Suprapubic skin (tissue), 4 donors: Measurements from ENCODE around the gene NBPF4. TPM values are rescaled to one million over a fixed set of nuclear protein-coding genes. Genes with fewer than 3 reads are reported as not detected.
"Not testable (repeated sequence)": the region's sequence is repeated elsewhere in the genome, so short reads cannot be mapped to it uniquely, and the experiment has no call there.

Experiments used
- DNase-seq, 2 donors: peaks; one replicate each; pipeline ENCODE4 v3.0.0-alpha.2; 2019; ENCODE audit warnings: low spot score in 2 of 2
- H3K27ac ChIP-seq: fragments of 200-600 bp; sonication (generic); one replicate; pipeline ENCODE4 v1.5.1; 2019
- H3K27me3 ChIP-seq: fragments of 200-600 bp; sonication (generic); one replicate; pipeline ENCODE4 v1.5.1; 2019
- H3K36me3 ChIP-seq: fragments of 200-600 bp; sonication (generic); one replicate; pipeline ENCODE4 v1.5.1; 2019
- H3K4me1 ChIP-seq: fragments of 200-600 bp; sonication (generic); one replicate; pipeline ENCODE4 v1.5.1; 2019
- H3K4me3 ChIP-seq: fragments of 200-600 bp; sonication (generic); one replicate; pipeline ENCODE4 v1.5.1; 2019; ENCODE audit warnings: mild to moderate bottlenecking
- H3K9me3 ChIP-seq: fragments of 200-600 bp; sonication (generic); one replicate; pipeline ENCODE4 v1.5.1; 2019
- CTCF ChIP-seq, 2 donors: fragments of 200-600 bp in 1 of 2; fragments of 450-650 bp in 1 of 2; sonication (generic) in 1 of 2; IDR thresholded peaks; one replicate each; pipeline ENCODE4 v1.5.1; 2016 to 2019; ENCODE audit warnings: antibody characterized with exemption in 2 of 2, mild to moderate bottlenecking in 1 of 2, moderate library complexity in 1 of 2
- EP300 ChIP-seq: sonication (generic); formaldehyde crosslinking; IDR thresholded peaks from one replicate; pipeline ENCODE4 v1.6.1; 2017; ENCODE audit warnings: antibody characterized with exemption
- POLR2A ChIP-seq, 2 donors: fragments of 450-650 bp; IDR thresholded peaks; one replicate each; pipeline ENCODE4 v1.6.1; 2017; ENCODE audit warnings: antibody characterized with exemption in 2 of 2, mild to moderate bottlenecking in 2 of 2, moderate library complexity in 2 of 2
- POLR2AphosphoS5 ChIP-seq, 3 donors: sonication (generic); formaldehyde crosslinking; IDR thresholded peaks; one replicate each; pipeline ENCODE4 v1.6.1; 2017; ENCODE audit warnings: antibody characterized with exemption in 3 of 3
- WGBS: methylation state at CpG from one replicate; pipeline ENCODE4 v1.1.5; 2018; 5-methylcytosine and 5-hydroxymethylcytosine counted together
- total RNA-seq, 4 donors: library from RNA; depleted of rRNA; stranded (reverse); fragments of >200 nt; gene quantifications; one replicate each; pipeline ENCODE4 v1.1.0, GENCODE V29; 2016

Gene NBPF4
- total RNA-seq, 4 donors from 2014 or later = not detected

GRCh38 chr1:108209456-108210108 is 34.3 kb downstream of the NBPF4 start:
- 52% methylated on average over 8 of the region's 11 CpGs for WGBS
- no peaks in the 10 kb centered on the region for H3K9me3 ChIP-seq
- TF ChIP-seq CTCF (IDR thresholded peaks at IDR 0.05) = no peak
- TF ChIP-seq POLR2A (IDR thresholded peaks at IDR 0.05) = no peak
- TF ChIP-seq EP300 = no peak
- TF ChIP-seq POLR2AphosphoS5 (IDR thresholded peaks at IDR 0.05) = no peak
- no peak for DNase-seq
- no peak overlapping the region for H3K4me3 ChIP-seq
- H3K36me3 ChIP-seq = no peaks in the 10 kb centered on the region
- no peak overlapping the region for H3K27ac ChIP-seq
- H3K4me1 ChIP-seq = no peaks in the 10 kb centered on the region
- H3K27me3 ChIP-seq = peaks cover 12% of the 10 kb centered on the region

GRCh38 chr1:108208724-108209446 is 35.0 kb downstream of the NBPF4 start:
- Histone ChIP-seq H3K36me3 (no peaks in the 10 kb centered on the region), H3K27ac (no peak overlapping the region), H3K4me1 (no peaks in the 10 kb centered on the region), H3K9me3 (no peaks in the 10 kb centered on the region), H3K4me3 (no peak overlapping the region), H3K27me3 (peaks cover 12% of the 10 kb centered on the region)
- 34% methylated on average over 5 of the region's 11 CpGs for WGBS
- DNase-seq = no peak
- TF ChIP-seq POLR2A (IDR thresholded peaks at IDR 0.05) = no peak
- no peak for TF ChIP-seq EP300
- TF ChIP-seq POLR2AphosphoS5 (IDR thresholded peaks at IDR 0.05) = no peak
- no peak for TF ChIP-seq CTCF (IDR thresholded peaks at IDR 0.05)

- not testable (repeated sequence) for DNase-seq, H3K27ac ChIP-seq, H3K36me3 ChIP-seq, H3K9me3 ChIP-seq, H3K4me3 ChIP-seq, H3K27me3 ChIP-seq
- WGBS = 87% methylated on average over 3 of the region's 3 CpGs
- H3K4me1 ChIP-seq = peaks cover 16% of the 10 kb centered on the region
Observed at GRCh38 chr1:108203582-108203981, 40.3 kb downstream of the NBPF4 start.

- Histone ChIP-seq H3K9me3 (no peaks in the 10 kb centered on the region), H3K4me1 (peaks cover 25% of the 10 kb centered on the region), H3K36me3 (no peaks in the 10 kb centered on the region), H3K27ac (no peak overlapping the region), H3K4me3 (no peak overlapping the region), H3K27me3 (no peaks in the 10 kb centered on the region)
- no peak for DNase-seq
- TF ChIP-seq POLR2AphosphoS5 (IDR thresholded peaks at IDR 0.05) (no peak), CTCF (IDR thresholded peaks at IDR 0.05) (no peak), EP300 (no peak), POLR2A (IDR thresholded peaks at IDR 0.05) (no peak)
- WGBS = 85% methylated on average over 5 of the region's 5 CpGs
Observed at GRCh38 chr1:108201687-108202086, 42.2 kb downstream of the NBPF4 start.

GRCh38 chr1:108200687-108201051 is 43.2 kb downstream of the NBPF4 start:
- H3K9me3 ChIP-seq = no peaks in the 10 kb centered on the region
- no peaks in the 10 kb centered on the region for H3K36me3 ChIP-seq
- peaks cover 25% of the 10 kb centered on the region for H3K4me1 ChIP-seq
- peak overlapping the region; percentile 91 for H3K27ac ChIP-seq
- H3K27me3 ChIP-seq = no peaks in the 10 kb centered on the region
- 0% methylated on average over 10 of the region's 10 CpGs for WGBS
- TF ChIP-seq POLR2AphosphoS5 (IDR thresholded peaks at IDR 0.05) = no peak
- no peak for TF ChIP-seq EP300
- no peak for TF ChIP-seq CTCF (IDR thresholded peaks at IDR 0.05)
- no peak for TF ChIP-seq POLR2A (IDR thresholded peaks at IDR 0.05)
- peak in 1 of 2 donors; percentile 65 for DNase-seq
- peak overlapping the region; percentile 82 for H3K4me3 ChIP-seq
